Upper lobe of right lung (tissue), 1 donor: Measurements from ENCODE around the gene SLC45A3. TPM values are rescaled to one million over a fixed set of nuclear protein-coding genes. Genes with fewer than 3 reads are reported as not detected.

Experiments used
- ATAC-seq: fragments of 200-7000 bp; cut with Tn5 transposase; one replicate; pipeline ENCODE4 v1.9.1; 2020; ENCODE audit warnings: mild to moderate bottlenecking, moderate library complexity
- DNase-seq: peaks from one replicate; pipeline ENCODE4 v3.0.0-alpha.2; 2020
- H3K27ac ChIP-seq: fragments of 200-600 bp; one replicate; pipeline ENCODE4 v1.8.0; 2022
- H3K27me3 ChIP-seq: fragments of 200-600 bp; one replicate; pipeline ENCODE4 v1.8.0; 2022; ENCODE audit warnings: mild to moderate bottlenecking
- H3K36me3 ChIP-seq: fragments of 200-600 bp; one replicate; pipeline ENCODE4 v1.8.0; 2022
- H3K4me1 ChIP-seq: fragments of 200-600 bp; one replicate; pipeline ENCODE4 v1.8.0; 2022
- H3K4me3 ChIP-seq: fragments of 200-600 bp; one replicate; pipeline ENCODE4 v1.8.0; 2022; ENCODE audit warnings: mild to moderate bottlenecking
- H3K9me3 ChIP-seq: fragments of 200-600 bp; one replicate; pipeline ENCODE4 v1.8.0; 2022
- intact Hi-C: fragments of 100-400 bp; cut with DNase I; formaldehyde crosslinking; loops from one replicate; pipeline ENCODE4 v1.11.0; 2022
- total RNA-seq: library from RNA; stranded (reverse); fragmentation: NEBNext Ultra II Directional; extraction: Animal tissue kit (Norgen Biotek cat#: 25700); gene quantifications from one replicate; pipeline ENCODE4 v1.2.1, GENCODE V29; 2021
- TF ChIP-seq, protein P1 (sequence below): fragments of 200-600 bp; IDR thresholded peaks from one replicate; pipeline ENCODE4 v1.8.0; 2022; ENCODE audit warnings: antibody characterized with exemption
- donor health status: DM: no; HTN: yes; CAD: no; lungs with severe emphysema.

Gene SLC45A3
- total RNA-seq, 1 donor from 2014 or later, result 8.6 TPM

DNA sequence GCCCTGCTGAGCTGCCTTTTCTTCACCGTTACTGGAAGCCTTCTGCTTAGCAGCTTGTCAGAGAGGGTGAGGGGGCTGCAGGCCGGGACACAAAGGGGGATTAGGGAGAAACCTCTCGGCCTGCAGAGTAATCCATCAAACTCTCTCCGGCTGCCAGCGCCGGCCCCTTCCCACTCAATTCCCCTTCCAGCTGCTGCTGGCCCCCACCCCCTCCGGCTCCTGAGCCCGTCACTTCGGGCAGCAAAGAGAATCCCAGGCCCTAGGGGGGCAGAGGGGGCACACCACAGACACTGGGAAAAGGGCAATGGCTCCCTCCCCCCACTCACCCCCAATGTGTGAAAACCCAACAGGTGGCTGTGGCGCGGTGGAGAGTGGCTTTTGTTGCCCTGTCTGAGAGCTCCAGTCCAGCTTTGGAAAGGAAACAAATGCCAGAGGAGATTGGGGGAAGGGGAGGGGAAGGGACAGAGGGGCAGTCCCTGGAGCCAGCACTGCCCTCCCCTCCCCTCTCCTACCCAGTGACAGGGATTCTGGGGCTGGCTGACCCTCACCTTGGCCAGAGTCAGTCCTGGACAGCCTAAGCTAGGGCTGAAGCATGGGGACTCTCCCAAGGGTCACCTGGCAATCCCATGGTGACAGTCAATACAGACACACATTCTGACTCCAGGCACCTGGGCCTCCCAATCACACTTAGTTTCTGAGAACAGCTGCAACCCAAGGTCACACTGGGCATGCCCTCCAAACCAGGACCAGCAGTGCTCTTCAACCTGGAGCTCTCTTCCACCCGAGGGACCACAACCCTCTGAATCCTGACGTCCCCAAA lies 9.5 kb downstream of the SLC45A3 start:
- intact Hi-C loops, result no loop called here
- TF ChIP-seq, protein P1, sequence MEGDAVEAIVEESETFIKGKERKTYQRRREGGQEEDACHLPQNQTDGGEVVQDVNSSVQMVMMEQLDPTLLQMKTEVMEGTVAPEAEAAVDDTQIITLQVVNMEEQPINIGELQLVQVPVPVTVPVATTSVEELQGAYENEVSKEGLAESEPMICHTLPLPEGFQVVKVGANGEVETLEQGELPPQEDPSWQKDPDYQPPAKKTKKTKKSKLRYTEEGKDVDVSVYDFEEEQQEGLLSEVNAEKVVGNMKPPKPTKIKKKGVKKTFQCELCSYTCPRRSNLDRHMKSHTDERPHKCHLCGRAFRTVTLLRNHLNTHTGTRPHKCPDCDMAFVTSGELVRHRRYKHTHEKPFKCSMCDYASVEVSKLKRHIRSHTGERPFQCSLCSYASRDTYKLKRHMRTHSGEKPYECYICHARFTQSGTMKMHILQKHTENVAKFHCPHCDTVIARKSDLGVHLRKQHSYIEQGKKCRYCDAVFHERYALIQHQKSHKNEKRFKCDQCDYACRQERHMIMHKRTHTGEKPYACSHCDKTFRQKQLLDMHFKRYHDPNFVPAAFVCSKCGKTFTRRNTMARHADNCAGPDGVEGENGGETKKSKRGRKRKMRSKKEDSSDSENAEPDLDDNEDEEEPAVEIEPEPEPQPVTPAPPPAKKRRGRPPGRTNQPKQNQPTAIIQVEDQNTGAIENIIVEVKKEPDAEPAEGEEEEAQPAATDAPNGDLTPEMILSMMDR, result no peak
- Histone ChIP-seq H3K27ac (no peak overlapping the region), H3K4me3 (no peak overlapping the region), H3K9me3 (no peaks in the 10 kb centered on the region), H3K36me3 (no peaks in the 10 kb centered on the region), H3K27me3 (no peaks in the 10 kb centered on the region), H3K4me1 (no peaks in the 10 kb centered on the region)
- ATAC-seq (no peak), DNase-seq (no peak)

DNA sequence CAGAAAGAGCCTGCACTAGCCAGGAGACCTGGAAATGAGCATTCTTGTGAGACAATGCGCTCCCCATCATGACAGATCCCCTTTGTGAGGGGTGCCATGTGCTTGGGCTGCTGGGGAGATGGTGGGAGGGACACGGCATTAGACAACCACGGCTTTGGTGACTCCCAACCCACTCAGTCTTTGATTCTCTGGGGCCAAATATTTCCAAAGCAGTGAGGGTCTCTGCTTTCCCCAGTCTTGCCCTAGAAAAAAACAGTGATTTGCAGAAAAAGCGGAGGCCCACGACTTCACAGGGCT lies 10.2 kb downstream of the SLC45A3 start:
- Histone ChIP-seq H3K27me3 (no peaks in the 10 kb centered on the region), H3K4me3 (no peak overlapping the region), H3K4me1 (no peaks in the 10 kb centered on the region), H3K27ac (no peak overlapping the region), H3K9me3 (no peaks in the 10 kb centered on the region), H3K36me3 (no peaks in the 10 kb centered on the region)
- TF ChIP-seq, protein P1, result no peak
- no peak for DNase-seq
- intact Hi-C loops, result no loop called here
- ATAC-seq, result no peak

DNA sequence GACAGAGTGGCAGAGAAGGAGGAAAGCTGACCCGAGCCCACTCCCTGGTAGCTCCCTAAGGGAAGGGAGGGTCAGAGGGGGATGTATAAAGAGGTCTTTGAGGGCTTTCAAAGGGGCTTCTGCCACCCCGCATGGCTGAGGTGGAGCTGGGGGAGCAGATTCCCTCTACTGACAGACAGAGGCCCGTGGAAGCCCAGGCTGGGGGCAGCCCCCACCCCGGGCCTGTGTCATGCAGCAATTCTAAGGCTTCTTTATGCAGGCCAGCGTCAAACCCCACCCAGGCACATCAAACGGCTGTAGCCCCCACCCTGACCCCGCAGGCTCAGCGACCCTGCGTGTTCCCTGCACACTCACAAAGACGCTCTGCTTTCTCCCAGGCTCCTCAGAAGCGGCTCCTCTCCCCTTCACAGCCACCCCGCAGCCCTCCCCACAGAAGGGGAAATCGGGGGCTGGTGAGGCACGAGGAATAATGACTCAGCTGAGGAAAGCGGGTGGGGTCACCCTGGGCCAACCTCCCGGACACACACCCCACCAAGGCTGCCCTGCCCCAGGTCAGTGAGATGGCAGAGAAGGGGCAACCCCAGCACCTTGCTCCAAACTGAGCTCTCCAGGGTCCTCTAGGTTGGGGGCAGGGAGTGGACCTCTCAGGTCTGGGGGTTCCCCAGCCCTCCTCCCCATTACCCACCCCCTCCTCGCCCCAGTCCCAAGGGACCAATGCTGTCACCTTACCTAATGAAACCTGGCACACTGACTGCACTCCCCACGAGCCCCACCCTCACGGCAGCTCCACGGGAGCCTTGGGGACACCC lies 10.8 kb downstream of the SLC45A3 start:
- peak; percentile 51 for ATAC-seq
- H3K4me3 ChIP-seq, result no peak overlapping the region

DNA sequence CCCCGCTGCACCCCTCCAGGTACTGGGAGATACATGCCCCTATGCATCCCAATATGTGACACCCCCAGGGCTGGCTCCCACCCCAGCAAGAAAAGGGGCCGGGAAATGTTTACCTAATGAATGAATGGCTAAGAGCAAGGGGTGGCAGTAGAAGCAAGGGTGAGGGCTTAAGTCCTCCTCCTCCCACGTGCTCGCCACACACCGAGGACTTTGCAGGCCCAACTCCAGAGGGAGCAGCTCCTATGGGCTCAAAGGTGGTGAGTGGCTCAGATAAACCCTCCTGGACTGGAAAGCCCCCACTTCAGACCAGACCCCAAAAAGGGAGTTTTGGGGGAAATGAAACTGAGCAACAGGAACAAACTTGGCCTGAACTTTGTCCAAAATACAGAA lies 11.4 kb downstream of the SLC45A3 start:
- intact Hi-C loops, result loop anchor here (10.0 kb wide), 1 partner anchor 46 kb away; no protein-coding TSS in a partner anchor
- Histone ChIP-seq H3K27ac (no peak overlapping the region), H3K4me3 (no peak overlapping the region), H3K27me3 (no peaks in the 10 kb centered on the region), H3K4me1 (no peaks in the 10 kb centered on the region), H3K36me3 (no peaks in the 10 kb centered on the region), H3K9me3 (no peaks in the 10 kb centered on the region)
- DNase-seq (no peak), ATAC-seq (peak; percentile 49)
- TF ChIP-seq, protein P1, result no peak

More for the DNA sequence above, 10.8 kb downstream of the SLC45A3 start:
- no peaks in the 10 kb centered on the region for H3K4me1 ChIP-seq
- H3K27me3 ChIP-seq, result no peaks in the 10 kb centered on the region
- TF ChIP-seq, protein P1, result no peak
- no peaks in the 10 kb centered on the region for H3K36me3 ChIP-seq
- H3K27ac ChIP-seq, result no peak overlapping the region
- intact Hi-C loops, result loop anchor here (10.0 kb wide), 1 partner anchor 45 kb away; no protein-coding TSS in a partner anchor
- DNase-seq, result no peak
- no peaks in the 10 kb centered on the region for H3K9me3 ChIP-seq

DNA sequence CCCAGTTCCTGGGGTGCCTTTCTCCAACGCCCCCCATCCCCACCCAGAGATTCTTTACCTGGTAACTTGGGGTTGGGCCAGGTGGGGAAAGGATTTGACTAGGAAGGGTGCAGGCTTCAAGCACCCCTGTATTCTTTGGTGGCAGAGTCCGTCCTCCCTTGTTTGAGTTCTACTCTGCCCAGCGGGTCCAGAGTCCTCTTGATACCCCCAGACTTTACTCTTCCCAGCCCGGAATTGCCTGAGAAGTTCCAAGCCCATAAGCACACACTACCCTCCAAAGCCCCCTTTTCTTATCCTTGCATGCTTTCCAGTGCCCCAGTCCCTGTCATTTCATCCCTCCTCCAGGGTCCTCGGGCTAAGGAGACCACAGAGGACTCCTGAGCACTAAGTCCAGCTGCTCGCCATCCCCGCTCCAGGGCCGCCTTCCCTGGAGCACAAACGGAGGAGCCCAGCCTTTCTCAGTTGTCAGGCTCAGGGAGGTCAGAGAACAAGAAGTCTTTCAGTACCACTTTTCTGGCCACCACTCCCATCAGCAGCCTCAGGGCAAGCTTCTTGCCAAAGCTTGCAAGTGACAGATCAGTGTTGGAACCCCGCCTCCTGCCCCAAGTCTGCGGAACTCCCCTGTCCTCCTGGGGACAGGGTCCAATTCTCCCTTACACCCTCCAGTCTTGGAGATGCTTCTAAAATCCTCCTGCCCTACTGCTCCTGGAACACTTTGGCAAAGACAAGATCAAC lies 12.2 kb downstream of the SLC45A3 start:
- TF ChIP-seq, protein P1, result no peak
- intact Hi-C loops, result loop anchor here (10.0 kb wide), 1 partner anchor 47 kb away; no protein-coding TSS in a partner anchor
- H3K36me3 ChIP-seq, result no peaks in the 10 kb centered on the region
- no peaks in the 10 kb centered on the region for H3K9me3 ChIP-seq
- H3K27ac ChIP-seq, result no peak overlapping the region
- no peak overlapping the region for H3K4me3 ChIP-seq
- no peaks in the 10 kb centered on the region for H3K27me3 ChIP-seq
- DNase-seq, result no peak
- no peak for ATAC-seq
- no peaks in the 10 kb centered on the region for H3K4me1 ChIP-seq
